Stomach smooth muscle (tissue), 2 donors: ENCODE measurements around the gene OR56A4.

ENCODE experiments used
- H3K27ac ChIP-seq: one replicate; pipeline ENCODE4 v1.7.0; 2013; ENCODE audit warnings: mild to moderate bottlenecking, low read length, inconsistent platforms
- H3K27me3 ChIP-seq, 2 donors: one replicate each; pipeline ENCODE4 v1.7.0; 2013; ENCODE audit warnings: low read length in 2 of 2; ENCODE audit not compliant: insufficient read depth in 2 of 2, control insufficient read depth in 1 of 2
- H3K36me3 ChIP-seq, 2 donors: one replicate each; pipeline ENCODE4 v1.7.0; 2013; ENCODE audit warnings: low read length in 2 of 2; ENCODE audit not compliant: control insufficient read depth in 2 of 2, insufficient read depth in 2 of 2
- H3K4me1 ChIP-seq: one replicate; pipeline ENCODE4 v1.7.0; 2013; ENCODE audit warnings: low read length; ENCODE audit not compliant: control insufficient read depth, insufficient read depth
- H3K4me3 ChIP-seq, 2 donors: one replicate each; pipeline ENCODE4 v1.7.0; 2013; ENCODE audit warnings: low read length in 2 of 2
- H3K9ac ChIP-seq, 2 donors: one replicate each; pipeline ENCODE4 v1.7.0; 2013; ENCODE audit warnings: low read length in 2 of 2, mild to moderate bottlenecking in 1 of 2
- H3K9me3 ChIP-seq, 2 donors: one replicate each; pipeline ENCODE4 v1.7.0; 2013; ENCODE audit warnings: low read length in 2 of 2; ENCODE audit not compliant: control insufficient read depth in 2 of 2
- donor health status: healthy.
- donor health status: Pancreatic carcinoma.

OR56A4 gene

GRCh38 chr11:6006846-6007245 lies at the start of gene OR56A4:
Gene OR56A4, minus strand, starts transcription at chr11:6006946. Its CDS starts 3,954 bp downstream, at chr11:6002992.
- H3K27ac ChIP-seq, result no peak within 1 kb of the TSS
- no peaks in the 10 kb centered on the region for H3K9me3 ChIP-seq
- H3K4me3 ChIP-seq, result no peak within 1 kb of the TSS
- H3K4me1 ChIP-seq, result no peaks in the 10 kb centered on the region
- H3K36me3 ChIP-seq, result no peaks in the 10 kb centered on the region
- peaks cover 2 to 3% of the 10 kb centered on the region in 2 donors for H3K27me3 ChIP-seq
- no peak within 1 kb of the TSS for H3K9ac ChIP-seq

DNA sequence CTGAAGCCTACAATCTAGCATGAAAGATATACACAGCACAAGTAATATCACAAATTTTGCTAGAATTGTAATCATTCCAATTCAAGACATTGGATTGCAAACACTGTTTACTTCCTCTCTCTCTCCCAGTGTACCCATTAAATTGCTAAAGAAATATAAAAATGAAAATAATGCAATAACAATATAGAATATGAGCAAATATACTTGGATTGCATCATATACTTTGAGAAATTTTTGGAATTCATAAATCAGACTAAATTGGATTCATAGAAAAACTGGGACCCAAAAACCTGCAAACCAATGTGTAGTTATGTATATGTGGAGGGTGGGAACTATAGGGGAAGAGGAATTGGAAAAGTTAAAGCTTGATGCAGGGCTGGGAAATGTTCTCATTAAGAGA lies 48.8 kb upstream of the OR56A4 start:
- no peaks in the 10 kb centered on the region for H3K36me3 ChIP-seq
- H3K9me3 ChIP-seq, result no peaks in the 10 kb centered on the region
- H3K27me3 ChIP-seq, result peaks cover 3 to 4% of the 10 kb centered on the region in 2 donors
- no peak overlapping the region for H3K9ac ChIP-seq
- no peaks in the 10 kb centered on the region for H3K4me1 ChIP-seq
- no peak overlapping the region for H3K27ac ChIP-seq
- no peak overlapping the region for H3K4me3 ChIP-seq

GRCh38 chr11:6052374-6052773 lies 45.6 kb upstream of the OR56A4 start:
- Histone ChIP-seq H3K4me1 (no peaks in the 10 kb centered on the region), H3K4me3 (no peak overlapping the region), H3K27ac (no peak overlapping the region), H3K9me3 (no peaks in the 10 kb centered on the region), H3K9ac (no peak overlapping the region), H3K36me3 (no peaks in the 10 kb centered on the region), H3K27me3 (peaks cover 3 to 4% of the 10 kb centered on the region in 2 donors)

DNA sequence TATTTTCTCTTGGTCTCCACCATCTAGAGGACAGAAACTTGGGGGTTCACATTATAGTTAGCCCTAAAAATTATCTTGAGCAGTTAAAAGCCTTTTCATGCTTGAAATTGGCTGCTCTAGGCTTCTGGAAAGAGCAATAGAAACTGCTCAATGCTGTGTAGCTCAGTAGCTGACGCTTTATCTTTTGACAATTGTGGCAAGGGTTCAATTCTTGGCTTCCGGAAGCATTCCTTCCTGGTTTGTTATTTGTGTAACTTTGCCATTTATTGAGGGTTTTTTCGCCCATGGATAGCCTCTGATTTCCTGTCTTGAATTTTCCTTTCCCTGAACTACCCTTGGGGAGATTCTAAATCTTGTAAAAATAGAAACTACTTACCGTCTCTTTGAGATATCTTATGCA lies 34.1 kb upstream of the OR56A4 start:
- Histone ChIP-seq H3K9me3 (no peaks in the 10 kb centered on the region), H3K4me1 (no peaks in the 10 kb centered on the region), H3K9ac (no peak overlapping the region), H3K4me3 (no peak overlapping the region), H3K36me3 (no peaks in the 10 kb centered on the region), H3K27me3 (peaks cover 0 to 3% of the 10 kb centered on the region in 2 donors), H3K27ac (no peak overlapping the region)

DNA sequence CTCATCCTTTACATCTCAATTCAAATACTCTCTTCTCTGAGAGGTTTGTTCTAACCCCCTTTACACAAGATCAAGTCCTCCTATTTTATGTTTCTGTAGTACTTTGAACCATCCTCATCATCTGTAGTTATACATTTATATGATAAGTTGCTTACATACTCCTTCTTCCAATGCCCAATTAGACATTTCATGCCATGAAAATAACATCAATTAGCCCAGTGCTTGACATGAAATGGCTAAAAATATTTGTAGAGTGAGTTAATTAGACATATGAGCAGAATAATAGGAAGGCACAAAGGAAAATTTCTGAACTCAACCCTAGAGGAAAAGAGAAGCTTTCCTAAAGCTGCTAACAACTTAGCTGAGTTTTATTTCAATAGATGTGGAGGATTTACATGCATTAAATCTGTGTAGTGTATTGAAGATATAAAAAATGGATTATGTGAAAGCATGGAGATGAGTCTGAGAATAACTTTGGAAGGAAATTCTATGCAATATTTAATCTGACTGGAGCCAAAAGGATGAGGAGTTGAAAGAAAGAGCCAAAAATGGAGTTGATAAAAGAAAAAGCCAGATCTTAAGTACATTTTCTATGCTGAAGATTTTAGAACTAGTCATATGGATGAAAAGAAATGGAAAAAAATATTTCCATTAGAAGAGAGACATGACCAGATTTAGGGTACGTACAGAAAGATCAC lies 24.1 kb upstream of the OR56A4 start, which contains the start of gene OR56A1:
Gene OR56A1, minus strand, starts transcription at position 51 of the 698 bp plus-strand sequence. CDS start 3,066 bp downstream, outside the sequence.
- Histone ChIP-seq H3K36me3 (no peaks in the 10 kb centered on the region), H3K4me1 (no peaks in the 10 kb centered on the region), H3K27ac (no peak within 1 kb of the TSS), H3K27me3 (no peaks in the 10 kb centered on the region), H3K9me3 (no peaks in the 10 kb centered on the region), H3K4me3 (no peak within 1 kb of the TSS), H3K9ac (no peak within 1 kb of the TSS)

- Histone ChIP-seq H3K9ac (no peak overlapping the region), H3K4me3 (no peak overlapping the region), H3K27ac (no peak overlapping the region), H3K9me3 (no peaks in the 10 kb centered on the region), H3K4me1 (no peaks in the 10 kb centered on the region), H3K36me3 (no peaks in the 10 kb centered on the region), H3K27me3 (no peaks in the 10 kb centered on the region)
These were observed 20.8 kb upstream of the OR56A4 start for GRCh38 chr11:6027501-6027900.

DNA sequence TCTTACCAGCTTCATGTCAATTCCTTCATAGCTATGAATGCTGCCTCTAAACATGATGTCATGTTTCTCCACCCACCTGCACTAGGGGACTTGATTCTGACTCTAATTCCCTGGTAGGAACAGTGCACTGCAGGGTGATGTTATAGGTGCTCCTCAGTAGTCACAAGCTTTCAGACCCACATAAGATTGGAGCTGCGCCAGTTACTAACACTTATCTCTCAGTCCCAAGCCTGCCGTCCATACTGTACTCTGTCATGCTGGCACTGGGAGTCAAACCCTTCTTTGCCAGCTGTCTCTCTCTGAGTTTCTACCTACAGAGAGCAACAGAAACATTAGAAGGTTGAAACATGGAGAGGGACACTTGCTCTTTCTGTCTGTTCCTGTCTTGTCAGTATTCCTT lies 18.3 kb upstream of the OR56A4 start:
- H3K27me3 ChIP-seq, result no peaks in the 10 kb centered on the region
- H3K27ac ChIP-seq, result no peak overlapping the region
- H3K9ac ChIP-seq, result no peak overlapping the region
- H3K4me1 ChIP-seq, result no peaks in the 10 kb centered on the region
- H3K4me3 ChIP-seq, result no peak overlapping the region
- no peaks in the 10 kb centered on the region for H3K36me3 ChIP-seq
- no peaks in the 10 kb centered on the region for H3K9me3 ChIP-seq

DNA sequence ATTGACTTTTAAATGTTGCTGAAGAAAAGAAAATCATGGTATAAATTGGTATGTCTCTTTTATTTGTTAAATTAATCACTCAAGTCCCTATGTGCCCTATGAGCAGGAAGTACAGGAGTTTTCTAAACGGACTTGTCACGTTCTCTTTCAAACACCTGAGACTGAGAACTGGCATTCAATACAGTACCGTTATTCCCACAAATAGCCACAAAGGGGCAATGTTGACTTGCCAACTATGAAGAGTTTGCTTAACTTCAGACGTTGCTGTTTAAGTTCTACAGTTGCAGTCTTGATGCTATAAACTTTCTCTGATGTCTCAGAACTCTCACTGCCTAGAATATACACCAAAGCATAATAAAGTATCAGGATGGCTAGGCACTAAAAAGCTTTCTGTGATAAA lies 16.2 kb upstream of the OR56A4 start:
- Histone ChIP-seq H3K9me3 (no peaks in the 10 kb centered on the region), H3K4me1 (no peaks in the 10 kb centered on the region), H3K4me3 (no peak overlapping the region), H3K27me3 (no peaks in the 10 kb centered on the region), H3K9ac (no peak overlapping the region), H3K27ac (no peak overlapping the region), H3K36me3 (no peaks in the 10 kb centered on the region)

DNA sequence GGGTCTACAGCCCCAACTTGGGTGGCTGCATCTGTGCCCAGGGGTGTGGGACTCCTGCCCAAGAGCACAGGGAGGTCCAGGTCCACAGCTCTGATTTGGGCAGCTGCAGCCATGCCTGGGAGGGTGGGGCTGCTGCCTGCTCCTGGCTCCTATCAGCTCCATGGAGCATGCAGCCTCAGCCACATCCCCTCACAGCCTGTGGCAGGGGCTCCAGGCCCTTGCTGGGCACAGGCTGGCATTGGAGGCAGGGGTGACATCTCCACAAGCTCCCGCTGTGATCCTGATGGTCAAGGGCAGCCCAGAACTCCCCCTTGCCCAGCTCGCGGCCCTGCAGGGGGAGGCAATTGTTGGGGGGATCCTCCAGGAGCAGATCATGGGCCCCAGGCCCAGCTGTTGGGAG lies 6.3 kb upstream of the OR56A4 start:
- Histone ChIP-seq H3K36me3 (no peaks in the 10 kb centered on the region), H3K9me3 (no peaks in the 10 kb centered on the region), H3K9ac (no peak overlapping the region), H3K27me3 (peaks cover 2 to 3% of the 10 kb centered on the region in 2 donors), H3K4me1 (no peaks in the 10 kb centered on the region), H3K4me3 (no peak overlapping the region), H3K27ac (no peak overlapping the region)

DNA sequence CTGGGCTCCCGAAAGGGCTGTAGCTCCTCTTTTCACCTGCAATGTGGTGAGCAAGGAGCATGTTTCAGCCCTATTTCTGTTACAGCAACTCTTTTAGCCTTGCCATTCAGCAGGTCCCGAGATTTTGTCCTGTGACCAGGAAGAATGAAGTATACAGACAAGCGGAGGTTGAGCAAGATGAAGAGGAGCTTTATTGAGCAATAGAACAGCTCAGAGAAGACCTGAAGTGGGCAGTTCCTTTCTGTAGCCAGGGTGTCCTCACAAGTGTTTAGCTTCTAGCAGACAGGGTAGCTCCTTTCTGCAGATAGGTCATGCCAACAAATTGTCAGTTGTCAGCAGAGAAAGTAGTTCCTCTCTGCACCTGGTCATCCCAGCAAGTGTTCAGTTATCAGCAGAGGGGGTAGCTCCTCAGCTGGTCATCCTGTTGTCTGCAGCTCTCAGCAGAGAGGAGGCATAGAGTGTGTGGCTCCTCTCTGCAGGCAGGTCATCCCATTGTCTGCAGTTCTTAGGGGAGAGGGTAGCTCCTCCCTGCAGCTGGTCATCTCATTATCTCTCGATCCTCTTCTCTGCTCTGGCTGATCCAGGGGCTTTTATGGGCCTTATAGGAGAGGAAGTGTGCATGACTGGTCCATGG lies 5.4 kb upstream of the OR56A4 start:
- peaks cover 2 to 3% of the 10 kb centered on the region in 2 donors for H3K27me3 ChIP-seq
- no peak overlapping the region for H3K27ac ChIP-seq
- H3K9me3 ChIP-seq, result no peaks in the 10 kb centered on the region
- H3K36me3 ChIP-seq, result no peaks in the 10 kb centered on the region
- H3K4me3 ChIP-seq, result no peak overlapping the region
- H3K9ac ChIP-seq, result no peak overlapping the region
- no peaks in the 10 kb centered on the region for H3K4me1 ChIP-seq

DNA sequence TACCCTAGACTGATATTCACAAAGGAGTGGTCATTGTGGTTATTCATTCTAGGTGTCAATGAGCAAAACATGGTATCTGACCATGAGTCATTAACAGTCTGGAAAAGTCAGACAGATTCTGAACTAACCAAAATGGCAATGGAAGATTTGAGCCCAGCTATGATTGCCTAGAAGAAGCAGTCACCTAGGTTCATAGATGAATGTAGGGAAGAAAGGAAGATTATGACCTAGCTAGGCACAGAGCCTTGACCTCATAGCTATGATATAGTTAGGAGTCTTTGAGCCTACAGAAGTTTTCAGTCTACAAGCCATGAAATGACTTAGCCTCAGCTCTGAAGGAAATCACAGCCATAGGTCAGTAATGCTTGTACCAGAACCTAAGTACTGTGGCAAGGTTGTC lies 351 bp downstream of the OR56A4 start:
- Histone ChIP-seq H3K27ac (no peak overlapping the region), H3K9me3 (no peaks in the 10 kb centered on the region), H3K36me3 (no peaks in the 10 kb centered on the region), H3K4me1 (no peaks in the 10 kb centered on the region), H3K4me3 (no peak overlapping the region), H3K9ac (no peak overlapping the region), H3K27me3 (no peaks in the 10 kb centered on the region)
